ENCODE measurements around the gene NUP107.

GRCh38 chr12:68793975-68794652 is 107.3 kb downstream of the NUP107 start:
- TF ChIP-seq CTCF (conservative IDR thresholded peaks at IDR 0.05) (no peak), ZFX (IDR thresholded peaks at IDR 0.05) (no peak)

All from C4-2B (cell line).